Measurements from ENCODE around the gene TMEM74B. TPM values are rescaled to one million over a fixed set of nuclear protein-coding genes. Genes with fewer than 3 reads are reported as not detected.

TMEM74B gene
- total and polyA plus RNA-seq, 10 of the 15 experiments (the other 5 are each of a cell fraction or from before 2014, with no cell fraction given): 0.07 TPM; not detected in 9

GRCh38 chr20:1166948-1167720 lies 17.6 kb downstream of the TMEM74B start:
- in situ Hi-C loops (cut with MboI): no loop called here
- ChIA-PET SMC1A (ENCODE audit: uncharacterized antibody, unreplicated experiment) (no interaction called here), CTCF (no interaction called here), POLR2A (no interaction called here), RAD21 (ENCODE audit: unreplicated experiment) (no interaction called here)
- DNase-seq (ENCODE audit: low read depth, low spot score) (no peak), ATAC-seq (no peak), FAIRE-seq (no peak)
- Histone ChIP-seq H3K4me1 (ENCODE audit: control insufficient read depth, insufficient read depth, low read length) (peaks cover 7% of the 10 kb centered on the region; the same call in 1 of the 2 replicates), H3K9ac (ENCODE audit: control insufficient read depth, insufficient read depth, low read length) (no peak overlapping the region), H4K20me1 (ENCODE audit: control insufficient read depth, insufficient read depth) (no peaks in the 10 kb centered on the region), H3K9me3 (replicated peaks; ENCODE audit: control insufficient read depth, insufficient read depth, low read length) (no peaks in the 10 kb centered on the region), H3K27ac (ENCODE audit: control insufficient read depth, insufficient read depth) (no peak overlapping the region), H3K79me2 (ENCODE audit: control insufficient read depth, insufficient read depth, low read length) (no peaks in the 10 kb centered on the region), H3K27me3 (replicated peaks in 1 of 2; ENCODE audit: control insufficient read depth in 2 of 2, insufficient read depth in 2 of 2, low read length in 1 of 2) (no peaks in the 10 kb centered on the region), H3K36me3 (ENCODE audit: control insufficient read depth in 2 of 2, insufficient read depth in 2 of 2, low read length in 1 of 2) (peaks cover 21 to 57% of the 10 kb centered on the region in 2 experiments), H3K4me3 (no peak overlapping the region), H3K4me2 (ENCODE audit: control insufficient read depth, insufficient read depth) (no peak overlapping the region), H2AFZ (ENCODE audit: control insufficient read depth, low read depth, low read length) (no peak overlapping the region)
- BruUV-seq (replicated peaks): no TSS peak
- intact Hi-C loops (cut with micrococcal nuclease; ENCODE audit: unreplicated experiment): no loop called here
- 95% methylated on average over 1 of the region's 1 CpG for WGBS (ENCODE audit: insufficient coverage, insufficient replicate concordance, low lambda C conversion rate, missing lambda C conversion rate)
- TF ChIP-seq RB1 (IDR thresholded peaks at IDR 0.05; ENCODE audit: borderline replicate concordance): no peak
- TF ChIP-seq POLR2A (IDR thresholded peaks at IDR 0.05; ENCODE audit: low read depth, low read length): no peak
- TF ChIP-seq CBFB (IDR thresholded peaks at IDR 0.05; ENCODE audit: low read depth): no peak
- TF ChIP-seq HDAC2 (IDR thresholded peaks at IDR 0.05): no peak
- no peak for TF ChIP-seq ZNF687 (IDR thresholded peaks at IDR 0.05)
- no peak for TF ChIP-seq LARP7 (IDR thresholded peaks at IDR 0.05)
- no peak for TF ChIP-seq RCOR1 (conservative IDR thresholded peaks at IDR 0.05; ENCODE audit: low read depth, low read length)
- no peak for TF ChIP-seq SMAD5 (IDR thresholded peaks at IDR 0.05; ENCODE audit: low read depth)
- TF ChIP-seq IRF5 (IDR thresholded peaks at IDR 0.05; ENCODE audit: borderline replicate concordance): no peak
- no peak for TF ChIP-seq MEF2B (IDR thresholded peaks at IDR 0.05; ENCODE audit: partially characterized antibody, poor library complexity, severe bottlenecking)
- no peak for TF ChIP-seq SMAD1 (IDR thresholded peaks at IDR 0.05; ENCODE audit: low read depth, partially characterized antibody)
- no peak for TF ChIP-seq GATAD2B (conservative IDR thresholded peaks at IDR 0.05; ENCODE audit: low read depth)

Data from GM12878 (cell line).